SK-N-SH treated with all-trans-retinoic acid at 6 μM for 48 hours (cell line): ENCODE results near the gene SWSAP1.

Source experiments
- ATAC-seq: fragments of 200-7000 bp; cut with Tn5 transposase; 3 replicates; pipeline ENCODE4 v1.9.1; 2020; ENCODE audit warnings: mild to moderate bottlenecking, moderate library complexity
- ARNTL ChIP-seq: fragments of 450-650 bp; formaldehyde crosslinking; IDR thresholded peaks from 2 replicates; pipeline ENCODE4 v1.5.0; 2020; ENCODE audit warnings: low read depth, mild to moderate bottlenecking, moderate library complexity, borderline replicate concordance
- BACH2 ChIP-seq: fragments of 250-450 bp; sonication (Bioruptor Pico); IDR thresholded peaks from 2 replicates; pipeline ENCODE4 v1.9.0; 2021; ENCODE audit warnings: mild to moderate bottlenecking, borderline replicate concordance
- CSDC2 ChIP-seq: fragments of 250-450 bp; sonication (Bioruptor Pico); IDR thresholded peaks from 2 replicates; pipeline ENCODE4 v1.5.0; 2020; ENCODE audit warnings: mild to moderate bottlenecking, moderate library complexity
- ISL1 ChIP-seq: fragments of 250-450 bp; sonication (Bioruptor Pico); IDR thresholded peaks from 2 replicates; pipeline ENCODE4 v2.1.2; 2022; ENCODE audit warnings: mild to moderate bottlenecking, moderate library complexity
- OSR1 ChIP-seq: fragments of 250-450 bp; sonication (Bioruptor Pico); IDR thresholded peaks from 2 replicates; pipeline ENCODE4 v1.8.0; 2022; ENCODE audit warnings: moderate library complexity, mild to moderate bottlenecking, inconsistent platforms
- PATZ1 ChIP-seq: fragments of 250-450 bp; sonication (Bioruptor Pico); IDR thresholded peaks from 2 replicates; pipeline ENCODE4 v1.8.0; 2020; ENCODE audit warnings: mild to moderate bottlenecking, moderate library complexity, borderline replicate concordance
- PPARA ChIP-seq: fragments of 250-450 bp; sonication (Bioruptor Pico); IDR thresholded peaks from 2 replicates; pipeline ENCODE4 v1.5.0; 2020; ENCODE audit warnings: mild to moderate bottlenecking, borderline replicate concordance
- RARB ChIP-seq: fragments of 250-450 bp; sonication (Bioruptor Pico); IDR thresholded peaks from 2 replicates; pipeline ENCODE4 v1.8.0; 2021; ENCODE audit warnings: mild to moderate bottlenecking, moderate library complexity
- SNAI2 ChIP-seq: fragments of 250-450 bp; sonication (Bioruptor Pico); IDR thresholded peaks from 2 replicates; pipeline ENCODE4 v1.5.0; 2020; ENCODE audit warnings: mild to moderate bottlenecking, moderate library complexity
- TCF4 ChIP-seq: fragments of 250-450 bp; sonication (Bioruptor Pico); IDR thresholded peaks from 2 replicates; pipeline ENCODE4 v1.8.0; 2021; ENCODE audit warnings: mild to moderate bottlenecking, moderate library complexity, borderline replicate concordance
- ZC3H10 ChIP-seq: fragments of 250-450 bp; sonication (Bioruptor Pico); IDR thresholded peaks from 2 replicates; pipeline ENCODE4 v1.5.1; 2021; ENCODE audit warnings: mild to moderate bottlenecking, moderate library complexity
- ZFP3 ChIP-seq: fragments of 250-450 bp; sonication (Bioruptor Pico); IDR thresholded peaks from 2 replicates; pipeline ENCODE4 v1.5.0; 2020; ENCODE audit warnings: mild to moderate bottlenecking, moderate library complexity
- ZNF565 ChIP-seq: fragments of 450-650 bp; formaldehyde crosslinking; conservative IDR thresholded peaks from 2 replicates; pipeline ENCODE4 v1.5.0; 2020; ENCODE audit warnings: low read depth, mild to moderate bottlenecking, moderate library complexity
- ZNF8 ChIP-seq: fragments of 450-650 bp; formaldehyde crosslinking; IDR thresholded peaks from 2 replicates; pipeline ENCODE4 v1.5.0; 2020; ENCODE audit warnings: mild to moderate bottlenecking, moderate library complexity
- TF ChIP-seq, protein P1 (sequence below): fragments of 250-450 bp; sonication (Bioruptor Pico); IDR thresholded peaks from 2 replicates; pipeline ENCODE4 v1.8.0; 2021; ENCODE audit warnings: low read depth, mild to moderate bottlenecking, moderate library complexity, borderline replicate concordance
- TF ChIP-seq, protein P2 (sequence below): fragments of 250-450 bp; sonication (Bioruptor Pico); IDR thresholded peaks from 2 replicates; pipeline ENCODE4 v1.5.0; 2020; ENCODE audit warnings: mild to moderate bottlenecking, moderate library complexity
- TF ChIP-seq, protein P3 (sequence below): fragments of 250-450 bp; sonication (Bioruptor Pico); IDR thresholded peaks from 2 replicates; pipeline ENCODE4 v1.5.1; 2020; ENCODE audit warnings: low read depth, mild to moderate bottlenecking, moderate library complexity
- TF ChIP-seq, protein P4 (sequence below): fragments of 250-450 bp; sonication (Bioruptor Pico); IDR thresholded peaks from 2 replicates; pipeline ENCODE4 v1.5.1; 2021; ENCODE audit warnings: mild to moderate bottlenecking, moderate library complexity

Gene SWSAP1

GRCh38 chr19:11383706-11384048, 9.2 kb downstream of the SWSAP1 start:
- TF ChIP-seq CSDC2 (CRISPR knock-in tag): no peak
- no peak for TF ChIP-seq PPARA (CRISPR knock-in tag)
- no peak for TF ChIP-seq SNAI2 (CRISPR knock-in tag)
- TF ChIP-seq RARB (CRISPR knock-in tag): no peak
- no peak for TF ChIP-seq ZFP3
- TF ChIP-seq ISL1 (CRISPR knock-in tag): no peak
- TF ChIP-seq, protein P1, sequence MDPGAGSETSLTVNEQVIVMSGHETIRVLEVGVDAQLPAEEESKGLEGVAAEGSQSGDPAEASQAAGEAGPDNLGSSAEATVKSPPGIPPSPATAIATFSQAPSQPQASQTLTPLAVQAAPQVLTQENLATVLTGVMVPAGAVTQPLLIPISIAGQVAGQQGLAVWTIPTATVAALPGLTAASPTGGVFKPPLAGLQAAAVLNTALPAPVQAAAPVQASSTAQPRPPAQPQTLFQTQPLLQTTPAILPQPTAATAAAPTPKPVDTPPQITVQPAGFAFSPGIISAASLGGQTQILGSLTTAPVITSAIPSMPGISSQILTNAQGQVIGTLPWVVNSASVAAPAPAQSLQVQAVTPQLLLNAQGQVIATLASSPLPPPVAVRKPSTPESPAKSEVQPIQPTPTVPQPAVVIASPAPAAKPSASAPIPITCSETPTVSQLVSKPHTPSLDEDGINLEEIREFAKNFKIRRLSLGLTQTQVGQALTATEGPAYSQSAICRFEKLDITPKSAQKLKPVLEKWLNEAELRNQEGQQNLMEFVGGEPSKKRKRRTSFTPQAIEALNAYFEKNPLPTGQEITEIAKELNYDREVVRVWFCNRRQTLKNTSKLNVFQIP: no peak
- no peak for TF ChIP-seq PATZ1 (CRISPR knock-in tag)
- no peak for TF ChIP-seq ZC3H10
- no peak for TF ChIP-seq TCF4 (CRISPR knock-in tag)
- TF ChIP-seq, protein P2, sequence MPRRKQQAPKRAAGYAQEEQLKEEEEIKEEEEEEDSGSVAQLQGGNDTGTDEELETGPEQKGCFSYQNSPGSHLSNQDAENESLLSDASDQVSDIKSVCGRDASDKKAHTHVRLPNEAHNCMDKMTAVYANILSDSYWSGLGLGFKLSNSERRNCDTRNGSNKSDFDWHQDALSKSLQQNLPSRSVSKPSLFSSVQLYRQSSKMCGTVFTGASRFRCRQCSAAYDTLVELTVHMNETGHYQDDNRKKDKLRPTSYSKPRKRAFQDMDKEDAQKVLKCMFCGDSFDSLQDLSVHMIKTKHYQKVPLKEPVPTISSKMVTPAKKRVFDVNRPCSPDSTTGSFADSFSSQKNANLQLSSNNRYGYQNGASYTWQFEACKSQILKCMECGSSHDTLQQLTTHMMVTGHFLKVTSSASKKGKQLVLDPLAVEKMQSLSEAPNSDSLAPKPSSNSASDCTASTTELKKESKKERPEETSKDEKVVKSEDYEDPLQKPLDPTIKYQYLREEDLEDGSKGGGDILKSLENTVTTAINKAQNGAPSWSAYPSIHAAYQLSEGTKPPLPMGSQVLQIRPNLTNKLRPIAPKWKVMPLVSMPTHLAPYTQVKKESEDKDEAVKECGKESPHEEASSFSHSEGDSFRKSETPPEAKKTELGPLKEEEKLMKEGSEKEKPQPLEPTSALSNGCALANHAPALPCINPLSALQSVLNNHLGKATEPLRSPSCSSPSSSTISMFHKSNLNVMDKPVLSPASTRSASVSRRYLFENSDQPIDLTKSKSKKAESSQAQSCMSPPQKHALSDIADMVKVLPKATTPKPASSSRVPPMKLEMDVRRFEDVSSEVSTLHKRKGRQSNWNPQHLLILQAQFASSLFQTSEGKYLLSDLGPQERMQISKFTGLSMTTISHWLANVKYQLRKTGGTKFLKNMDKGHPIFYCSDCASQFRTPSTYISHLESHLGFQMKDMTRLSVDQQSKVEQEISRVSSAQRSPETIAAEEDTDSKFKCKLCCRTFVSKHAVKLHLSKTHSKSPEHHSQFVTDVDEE (CRISPR knock-in tag): no peak
- TF ChIP-seq ZNF8 (CRISPR knock-in tag): no peak
- TF ChIP-seq, protein P3, sequence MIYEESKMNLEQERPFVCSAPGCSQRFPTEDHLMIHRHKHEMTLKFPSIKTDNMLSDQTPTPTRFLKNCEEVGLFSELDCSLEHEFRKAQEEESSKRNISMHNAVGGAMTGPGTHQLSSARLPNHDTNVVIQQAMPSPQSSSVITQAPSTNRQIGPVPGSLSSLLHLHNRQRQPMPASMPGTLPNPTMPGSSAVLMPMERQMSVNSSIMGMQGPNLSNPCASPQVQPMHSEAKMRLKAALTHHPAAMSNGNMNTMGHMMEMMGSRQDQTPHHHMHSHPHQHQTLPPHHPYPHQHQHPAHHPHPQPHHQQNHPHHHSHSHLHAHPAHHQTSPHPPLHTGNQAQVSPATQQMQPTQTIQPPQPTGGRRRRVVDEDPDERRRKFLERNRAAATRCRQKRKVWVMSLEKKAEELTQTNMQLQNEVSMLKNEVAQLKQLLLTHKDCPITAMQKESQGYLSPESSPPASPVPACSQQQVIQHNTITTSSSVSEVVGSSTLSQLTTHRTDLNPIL: no peak
- no peak for TF ChIP-seq OSR1
- TF ChIP-seq ARNTL (CRISPR knock-in tag): no peak
- no peak for ATAC-seq

DNA sequence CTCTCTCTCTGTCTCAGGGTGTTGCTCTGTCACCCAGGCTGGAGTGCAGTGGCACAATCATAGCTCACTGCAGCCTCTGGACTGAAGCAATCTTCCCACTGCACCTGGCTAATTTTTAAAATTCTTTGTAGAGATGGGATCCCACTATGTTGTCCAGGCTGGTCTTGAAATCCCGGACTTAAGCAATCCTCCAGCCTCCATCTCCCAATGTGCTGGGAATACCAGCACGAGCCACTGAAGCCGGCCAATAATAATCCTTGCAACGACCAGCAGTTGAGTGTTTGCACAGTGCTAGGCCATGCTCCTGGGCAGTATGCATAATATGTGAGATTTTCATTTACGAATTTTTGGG, 10.3 kb downstream of the SWSAP1 start:
- TF ChIP-seq BACH2 (CRISPR knock-in tag): no peak
- no peak for ATAC-seq

- ATAC-seq: no peak
These were observed 12.9 kb downstream of the SWSAP1 start for GRCh38 chr19:11387162-11388034.

More at GRCh38 chr19:11387162-11388034, 12.9 kb downstream of the SWSAP1 start:
- TF ChIP-seq TCF4 (CRISPR knock-in tag) (no peak), PATZ1 (CRISPR knock-in tag) (no peak), ZNF8 (CRISPR knock-in tag) (no peak), PPARA (CRISPR knock-in tag) (no peak), RARB (CRISPR knock-in tag) (no peak), OSR1 (no peak), ARNTL (CRISPR knock-in tag) (no peak), SNAI2 (CRISPR knock-in tag) (no peak), CSDC2 (CRISPR knock-in tag) (no peak), ZNF565 (CRISPR knock-in tag) (no peak), BACH2 (CRISPR knock-in tag) (no peak)
- TF ChIP-seq, protein P4, sequence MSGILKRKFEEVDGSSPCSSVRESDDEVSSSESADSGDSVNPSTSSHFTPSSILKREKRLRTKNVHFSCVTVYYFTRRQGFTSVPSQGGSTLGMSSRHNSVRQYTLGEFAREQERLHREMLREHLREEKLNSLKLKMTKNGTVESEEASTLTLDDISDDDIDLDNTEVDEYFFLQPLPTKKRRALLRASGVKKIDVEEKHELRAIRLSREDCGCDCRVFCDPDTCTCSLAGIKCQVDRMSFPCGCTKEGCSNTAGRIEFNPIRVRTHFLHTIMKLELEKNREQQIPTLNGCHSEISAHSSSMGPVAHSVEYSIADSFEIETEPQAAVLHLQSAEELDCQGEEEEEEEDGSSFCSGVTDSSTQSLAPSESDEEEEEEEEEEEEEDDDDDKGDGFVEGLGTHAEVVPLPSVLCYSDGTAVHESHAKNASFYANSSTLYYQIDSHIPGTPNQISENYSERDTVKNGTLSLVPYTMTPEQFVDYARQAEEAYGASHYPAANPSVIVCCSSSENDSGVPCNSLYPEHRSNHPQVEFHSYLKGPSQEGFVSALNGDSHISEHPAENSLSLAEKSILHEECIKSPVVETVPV (CRISPR knock-in tag): no peak
- TF ChIP-seq, protein P1: no peak
- TF ChIP-seq, protein P2 (CRISPR knock-in tag): no peak
- TF ChIP-seq, all 23 proteins: peak for 0
